ENCODE measurements around the gene AUTS2. TPM values are rescaled to one million over a fixed set of nuclear protein-coding genes. Genes with fewer than 3 reads are reported as not detected.

The AUTS2 gene
- total RNA-seq, 1 donor from 2014 or later = 53.0 TPM

GRCh38 chr7:69684369-69685292 is 86.4 kb downstream of the AUTS2 start:
- no peaks in the 10 kb centered on the region for H3K9me3 ChIP-seq
- TF ChIP-seq CTCF (IDR thresholded peaks at IDR 0.05) (no peak), POLR2A (IDR thresholded peaks at IDR 0.05) (no peak), POLR2AphosphoS5 (IDR thresholded peaks at IDR 0.05; ENCODE audit: insufficient read depth in 1 of 2, low read depth in 1 of 2) (no peak)
- intact Hi-C loops (cut with DNase I) = loop anchor here (5.0 kb wide), 1 partner anchor 1783 kb away; no protein-coding TSS in a partner anchor
- H3K27ac ChIP-seq = no peak overlapping the region
- H3K4me1 ChIP-seq = no peaks in the 10 kb centered on the region
- no peak for DNase-seq (ENCODE audit: extremely low spot score in 2 of 2)
- no peak overlapping the region for H3K4me3 ChIP-seq
- H3K27me3 ChIP-seq = no peaks in the 10 kb centered on the region
- H3K36me3 ChIP-seq = no peaks in the 10 kb centered on the region

- intact Hi-C loops (cut with DNase I) = no loop called here
- no peak overlapping the region for H3K4me3 ChIP-seq
- DNase-seq (ENCODE audit: extremely low spot score in 2 of 2) = no peak
- H3K27me3 ChIP-seq = no peaks in the 10 kb centered on the region
- TF ChIP-seq POLR2A (IDR thresholded peaks at IDR 0.05) = no peak
- no peak for TF ChIP-seq POLR2AphosphoS5 (IDR thresholded peaks at IDR 0.05; ENCODE audit: insufficient read depth in 1 of 2, low read depth in 1 of 2)
- TF ChIP-seq CTCF (IDR thresholded peaks at IDR 0.05) = no peak
- H3K4me1 ChIP-seq = no peaks in the 10 kb centered on the region
- no peaks in the 10 kb centered on the region for H3K9me3 ChIP-seq
- no peaks in the 10 kb centered on the region for H3K36me3 ChIP-seq
- no peak overlapping the region for H3K27ac ChIP-seq
Observed at GRCh38 chr7:69685293-69685631, 87.0 kb downstream of the AUTS2 start.

- intact Hi-C loops (cut with DNase I) = no loop called here
- H3K4me1 ChIP-seq = no peaks in the 10 kb centered on the region
- H3K27me3 ChIP-seq = no peaks in the 10 kb centered on the region
- no peak for TF ChIP-seq POLR2AphosphoS5 (IDR thresholded peaks at IDR 0.05; ENCODE audit: insufficient read depth in 1 of 2, low read depth in 1 of 2)
- no peak for TF ChIP-seq POLR2A (IDR thresholded peaks at IDR 0.05)
- TF ChIP-seq CTCF (IDR thresholded peaks at IDR 0.05) = no peak
- no peak overlapping the region for H3K27ac ChIP-seq
- no peaks in the 10 kb centered on the region for H3K9me3 ChIP-seq
- H3K36me3 ChIP-seq = no peaks in the 10 kb centered on the region
- no peak for DNase-seq (ENCODE audit: extremely low spot score in 2 of 2)
- H3K4me3 ChIP-seq = no peak overlapping the region
Observed at GRCh38 chr7:69686366-69686765, 88.1 kb downstream of the AUTS2 start.

GRCh38 chr7:69687739-69688433 is 89.6 kb downstream of the AUTS2 start:
- no peak for DNase-seq (ENCODE audit: extremely low spot score in 2 of 2)
- TF ChIP-seq POLR2A (IDR thresholded peaks at IDR 0.05) = no peak
- TF ChIP-seq CTCF (IDR thresholded peaks at IDR 0.05) = no peak
- TF ChIP-seq POLR2AphosphoS5 (IDR thresholded peaks at IDR 0.05; ENCODE audit: insufficient read depth in 1 of 2, low read depth in 1 of 2) = no peak
- Histone ChIP-seq H3K36me3 (no peaks in the 10 kb centered on the region), H3K4me3 (no peak overlapping the region), H3K27ac (no peak overlapping the region), H3K27me3 (no peaks in the 10 kb centered on the region), H3K9me3 (no peaks in the 10 kb centered on the region), H3K4me1 (no peaks in the 10 kb centered on the region)
- intact Hi-C loops (cut with DNase I) = no loop called here

GRCh38 chr7:69690329-69690728 is 92.1 kb downstream of the AUTS2 start:
- no peaks in the 10 kb centered on the region for H3K4me1 ChIP-seq
- DNase-seq (ENCODE audit: extremely low spot score in 2 of 2) = no peak
- H3K9me3 ChIP-seq = no peaks in the 10 kb centered on the region
- H3K27ac ChIP-seq = no peak overlapping the region
- TF ChIP-seq POLR2A (IDR thresholded peaks at IDR 0.05) (no peak), CTCF (IDR thresholded peaks at IDR 0.05) (no peak), POLR2AphosphoS5 (IDR thresholded peaks at IDR 0.05; ENCODE audit: insufficient read depth in 1 of 2, low read depth in 1 of 2) (no peak)
- no peaks in the 10 kb centered on the region for H3K27me3 ChIP-seq
- H3K36me3 ChIP-seq = no peaks in the 10 kb centered on the region
- intact Hi-C loops (cut with DNase I) = no loop called here
- no peak overlapping the region for H3K4me3 ChIP-seq

Data from vagina (tissue), 2 donors.